Measurements from ENCODE around the gene OSM.

- TF ChIP-seq CTCF (IDR thresholded peaks at IDR 0.05; ENCODE audit: low read length) (no peak), EZH2 (IDR thresholded peaks at IDR 0.05; ENCODE audit: borderline replicate concordance, low read length) (no peak)
Measured at GRCh38 chr22:30249049-30250038, 17.3 kb downstream of the OSM start.
